ENCODE data around the gene TRIM56. TPM values are rescaled to one million over a fixed set of nuclear protein-coding genes. Genes with fewer than 3 reads are reported as not detected.

The TRIM56 gene
- total RNA-seq, 1 donor from 2014 or later: 19.6 TPM

- peak; percentile 44 for DNase-seq
These were observed 48.5 kb downstream of the TRIM56 start for GRCh38 chr7:101133621-101134398.

- DNase-seq: peak; percentile 43
These were observed 49.2 kb downstream of the TRIM56 start for GRCh38 chr7:101134399-101134980.

GRCh38 chr7:101137651-101138212, 52.5 kb downstream of the TRIM56 start:
- peak; percentile 54 for DNase-seq

GRCh38 chr7:101138213-101138870, 53.1 kb downstream of the TRIM56 start:
- DNase-seq: peak; percentile 98

GRCh38 chr7:101140339-101140699, 55.0 kb downstream of the TRIM56 start:
- peak; percentile 46 for DNase-seq

GRCh38 chr7:101140746-101141382, 55.6 kb downstream of the TRIM56 start:
- no peak for DNase-seq

Other genes with a start within 250 kb of the TRIM56 start
- gene SLC12A9, start 232.8 kb upstream of the TRIM56 start, total RNA-seq: 37.1 and 39.9 TPM in 2 replicates
- gene TRIP6, start 218.1 kb upstream of the TRIM56 start, total RNA-seq: 43.6 and 61.4 TPM in 2 replicates
- gene SRRT, start 210.4 kb upstream of the TRIM56 start, total RNA-seq: 43.9 and 53.9 TPM in 2 replicates
- gene UFSP1, start 195.8 kb upstream of the TRIM56 start, total RNA-seq: 2.2 and 2.9 TPM in 2 replicates
- gene ACHE, start 189.6 kb upstream of the TRIM56 start, total RNA-seq: 1.2 and 4.9 TPM in 2 replicates
- gene MUC3A, start 135.9 kb upstream of the TRIM56 start, total RNA-seq: 0.19 TPM in 1 of 2 replicates, not detected in the other
- not detected in 2 replicates for gene MUC12, start 115.9 kb upstream of the TRIM56 start, total RNA-seq
- not detected in 2 replicates for gene MUC17, start 65.4 kb upstream of the TRIM56 start, total RNA-seq
- gene SERPINE1, start 41.6 kb downstream of the TRIM56 start, total RNA-seq: 289 and 399 TPM in 2 replicates
- 115 and 144 TPM in 2 replicates for gene AP1S1, start 69.0 kb downstream of the TRIM56 start, total RNA-seq
- gene VGF, start 80.1 kb downstream of the TRIM56 start, total RNA-seq: not detected in 2 replicates
- gene NAT16, start 94.8 kb downstream of the TRIM56 start, total RNA-seq: not detected in 2 replicates
- not detected in 2 replicates for gene MOGAT3, start 115.6 kb downstream of the TRIM56 start, total RNA-seq
- gene PLOD3, start 132.1 kb downstream of the TRIM56 start, total RNA-seq: 54.1 and 104 TPM in 2 replicates
- gene ZNHIT1, start 132.7 kb downstream of the TRIM56 start, total RNA-seq: 70.9 and 122 TPM in 2 replicates
- 2.3 and 6.5 TPM in 2 replicates for gene CLDN15, start 152.3 kb downstream of the TRIM56 start, total RNA-seq
- gene FIS1, start 159.6 kb downstream of the TRIM56 start, total RNA-seq: 189 and 330 TPM in 2 replicates
- 13.0 and 15.8 TPM in 2 replicates for gene IFT22, start 236.3 kb downstream of the TRIM56 start, total RNA-seq

All from dermis blood vessel endothelial cell (primary cell).